Effector memory CD8-positive, alpha-beta T cell (primary cell): ENCODE results near the gene CPA5.
"Not testable (repeated sequence)": the region's sequence is repeated elsewhere in the genome, so short reads cannot be mapped to it uniquely, and the experiment has no call there.

Source experiments
- ATAC-seq: fragments of 150-1000 bp; cut with Tn5 transposase; replicated peaks from 2 replicates; pipeline ENCODE4 v1.10.0; 2021; ENCODE audit warnings: mild to moderate bottlenecking, moderate library complexity
- DNase-seq, 3 experiments: peaks; one replicate each; pipeline ENCODE4 v3.0.0; 2021
- H3K27ac Mint-ChIP-seq, 2 donors: one replicate each; pipeline ENCODE4 v1.8.0; 2022; ENCODE audit warnings: mild to moderate bottlenecking in 2 of 2, mixed read lengths in 2 of 2, moderate library complexity in 2 of 2
- H3K27me3 Mint-ChIP-seq, 2 donors: one replicate each; pipeline ENCODE4 v1.8.0; 2022; ENCODE audit warnings: mixed read lengths in 2 of 2
- H3K36me3 Mint-ChIP-seq: one replicate; pipeline ENCODE4 v1.8.0; 2022; ENCODE audit warnings: mild to moderate bottlenecking, moderate library complexity, mixed read lengths; ENCODE audit not compliant: insufficient read depth
- H3K4me1 Mint-ChIP-seq, 2 donors: one replicate each; pipeline ENCODE4 v1.8.0; 2022; ENCODE audit warnings: low read depth in 2 of 2, mixed read lengths in 2 of 2
- H3K4me3 Mint-ChIP-seq, 2 donors: one replicate each; pipeline ENCODE4 v1.8.0; 2022; ENCODE audit warnings: mild to moderate bottlenecking in 2 of 2, mixed read lengths in 2 of 2, moderate library complexity in 2 of 2
- H3K9me3 Mint-ChIP-seq, 2 donors: one replicate each; pipeline ENCODE4 v1.8.0; 2022; ENCODE audit warnings: mixed read lengths in 2 of 2

The CPA5 gene

GRCh38 chr7:130367836-130368746 lies 23.5 kb downstream of the CPA5 start:
- ATAC-seq (no peak), DNase-seq (no peak)
- Mint-ChIP-seq H3K4me3 (peak overlapping the region in 1 of 2 donors; percentile 35), H3K27ac (peak overlapping the region in 1 of 2 donors; percentile 61), H3K36me3 (peaks cover 3% of the 10 kb centered on the region), H3K4me1 (peaks cover 4 to 12% of the 10 kb centered on the region in 2 donors), H3K27me3 (peaks cover 5 to 16% of the 10 kb centered on the region in 2 donors), H3K9me3 (no peaks in the 10 kb centered on the region)

GRCh38 chr7:130369110-130369711 lies 24.6 kb downstream of the CPA5 start:
- peaks cover 0 to 8% of the 10 kb centered on the region in 2 donors for H3K27me3 Mint-ChIP-seq
- H3K4me3 Mint-ChIP-seq = no peak overlapping the region
- peaks cover 4 to 10% of the 10 kb centered on the region in 2 donors for H3K4me1 Mint-ChIP-seq
- H3K27ac Mint-ChIP-seq = peak overlapping the region in 1 of 2 donors; percentile 7
- no peaks in the 10 kb centered on the region for H3K9me3 Mint-ChIP-seq
- peaks cover 3% of the 10 kb centered on the region for H3K36me3 Mint-ChIP-seq
- ATAC-seq (no peak), DNase-seq (no peak)

GRCh38 chr7:130369831-130370550 lies 25.4 kb downstream of the CPA5 start:
- no peak for DNase-seq
- Mint-ChIP-seq H3K4me1 (peaks cover 4 to 10% of the 10 kb centered on the region in 2 donors), H3K9me3 (no peaks in the 10 kb centered on the region), H3K27me3 (peaks cover 0 to 8% of the 10 kb centered on the region in 2 donors), H3K4me3 (no peak overlapping the region), H3K27ac (no peak overlapping the region), H3K36me3 (peaks cover 3% of the 10 kb centered on the region)
- no peak for ATAC-seq

GRCh38 chr7:130371046-130371445 lies 26.4 kb downstream of the CPA5 start:
- Mint-ChIP-seq H3K9me3 (peaks cover 0 to 2% of the 10 kb centered on the region in 2 donors), H3K27me3 (peaks cover 0 to 6% of the 10 kb centered on the region in 2 donors), H3K36me3 (peaks cover 3% of the 10 kb centered on the region), H3K27ac (no peak overlapping the region), H3K4me3 (no peak overlapping the region), H3K4me1 (peaks cover 4 to 8% of the 10 kb centered on the region in 2 donors)
- ATAC-seq (no peak), DNase-seq (no peak)

GRCh38 chr7:130372402-130373165 lies 28.0 kb downstream of the CPA5 start:
- Mint-ChIP-seq H3K9me3 (peaks cover 2 to 8% of the 10 kb centered on the region in 2 donors), H3K27me3 (no peaks in the 10 kb centered on the region), H3K4me3 (no peak overlapping the region), H3K27ac (peak overlapping the region in 1 of 2 donors; percentile 42), H3K4me1 (peaks cover 4 to 6% of the 10 kb centered on the region in 2 donors), H3K36me3 (peaks cover 3% of the 10 kb centered on the region)
- no peak for ATAC-seq
- DNase-seq = no peak

- Mint-ChIP-seq H3K4me3 (no peak overlapping the region), H3K36me3 (no peaks in the 10 kb centered on the region), H3K27ac (no peak overlapping the region), H3K9me3 (peaks cover 2 to 8% of the 10 kb centered on the region in 2 donors), H3K27me3 (peaks cover 0 to 7% of the 10 kb centered on the region in 2 donors), H3K4me1 (peaks cover under 1% of the 10 kb centered on the region in 2 donors)
- DNase-seq = no peak
- no peak for ATAC-seq
Observed at GRCh38 chr7:130374507-130374906, 29.9 kb downstream of the CPA5 start.

- H3K9me3 Mint-ChIP-seq, H3K36me3 Mint-ChIP-seq, H3K27ac Mint-ChIP-seq, H3K4me1 Mint-ChIP-seq, DNase-seq, ATAC-seq, H3K4me3 Mint-ChIP-seq: not testable (repeated sequence)
- H3K27me3 Mint-ChIP-seq = peaks cover 0 to 17% of the 10 kb centered on the region in 2 donors
Observed at GRCh38 chr7:130376461-130376860, 31.8 kb downstream of the CPA5 start.

GRCh38 chr7:130377178-130377577 lies 32.6 kb downstream of the CPA5 start:
- no peak for ATAC-seq
- DNase-seq = no peak
- no peaks in the 10 kb centered on the region for H3K36me3 Mint-ChIP-seq
- H3K9me3 Mint-ChIP-seq = peaks cover 2 to 8% of the 10 kb centered on the region in 2 donors
- H3K4me1 Mint-ChIP-seq = no peaks in the 10 kb centered on the region
- no peak overlapping the region for H3K27ac Mint-ChIP-seq
- H3K4me3 Mint-ChIP-seq = no peak overlapping the region
- H3K27me3 Mint-ChIP-seq = peaks cover 0 to 17% of the 10 kb centered on the region in 2 donors

- H3K27ac Mint-ChIP-seq = no peak overlapping the region
- H3K9me3 Mint-ChIP-seq = peaks cover 2 to 8% of the 10 kb centered on the region in 2 donors
- no peaks in the 10 kb centered on the region for H3K36me3 Mint-ChIP-seq
- H3K27me3 Mint-ChIP-seq = peaks cover under 1 to 19% of the 10 kb centered on the region in 2 donors
- no peak overlapping the region for H3K4me3 Mint-ChIP-seq
- H3K4me1 Mint-ChIP-seq = no peaks in the 10 kb centered on the region
- ATAC-seq (no peak), DNase-seq (no peak)
Observed at GRCh38 chr7:130379019-130379418, 34.4 kb downstream of the CPA5 start.

- no peak overlapping the region for H3K27ac Mint-ChIP-seq
- H3K36me3 Mint-ChIP-seq = no peaks in the 10 kb centered on the region
- no peak for DNase-seq
- no peaks in the 10 kb centered on the region for H3K4me1 Mint-ChIP-seq
- peaks cover 2 to 8% of the 10 kb centered on the region in 2 donors for H3K9me3 Mint-ChIP-seq
- no peak for ATAC-seq
- peaks cover 5 to 24% of the 10 kb centered on the region in 2 donors for H3K27me3 Mint-ChIP-seq
- no peak overlapping the region for H3K4me3 Mint-ChIP-seq
Observed at GRCh38 chr7:130379532-130379920, 34.9 kb downstream of the CPA5 start.

GRCh38 chr7:130379921-130380860 lies 35.6 kb downstream of the CPA5 start, which contains the start of gene CPA1:
CPA1 (plus strand) TSS chr7:130380494; CDS start chr7:130380521, 27 bp downstream.
- Mint-ChIP-seq H3K9me3 (peaks cover 2 to 8% of the 10 kb centered on the region in 2 donors), H3K36me3 (no peaks in the 10 kb centered on the region), H3K27me3 (peaks cover 5 to 25% of the 10 kb centered on the region in 2 donors), H3K4me3 (no peak within 1 kb of the TSS), H3K4me1 (no peaks in the 10 kb centered on the region), H3K27ac (no peak within 1 kb of the TSS)
- DNase-seq (no peak), ATAC-seq (no peak)
